SK-N-SH (cell line): ENCODE measurements around the gene RGS9.

Experiments used
- CHD2 ChIP-seq: fragments of 150-350 bp; IDR thresholded peaks from 2 replicates; pipeline ENCODE4 v1.6.1; 2018; ENCODE audit warnings: low read length; ENCODE audit not compliant: partially characterized antibody
- ELF1 ChIP-seq: IDR thresholded peaks from 2 replicates; pipeline ENCODE4 v1.4.0; 2012
- EZH2phosphoT487 ChIP-seq: fragments of 200-600 bp; sonication (generic); IDR thresholded peaks from 2 replicates; pipeline ENCODE4 v1.6.1; 2017; ENCODE audit warnings: low read depth, mixed run types, mild to moderate bottlenecking, antibody characterized with exemption, moderate library complexity, borderline replicate concordance
- FOSL2 ChIP-seq: IDR thresholded peaks from 2 replicates; pipeline ENCODE4 v1.4.0; 2012; ENCODE audit warnings: low read depth, mild to moderate bottlenecking, moderate library complexity, borderline replicate concordance
- GABPA ChIP-seq: IDR thresholded peaks from 2 replicates; pipeline ENCODE4 v1.4.0; 2012; ENCODE audit warnings: low read depth, mild to moderate bottlenecking
- MEF2A ChIP-seq: IDR thresholded peaks from 2 replicates; pipeline ENCODE4 v1.4.0; 2012; ENCODE audit warnings: low read depth, borderline replicate concordance
- NFIC ChIP-seq: IDR thresholded peaks from 2 replicates; pipeline ENCODE4 v1.4.0; 2012; ENCODE audit warnings: borderline replicate concordance
- NRF1 ChIP-seq: IDR thresholded peaks from 2 replicates; pipeline ENCODE4 v1.6.1; 2012; ENCODE audit warnings: low read depth, mild to moderate bottlenecking, low read length
- TAF1 ChIP-seq: IDR thresholded peaks from 2 replicates; pipeline ENCODE4 v1.6.1; 2012; ENCODE audit warnings: low read depth, mild to moderate bottlenecking, low read length, moderate library complexity, borderline replicate concordance
- TCF12 ChIP-seq: IDR thresholded peaks from 2 replicates; pipeline ENCODE4 v1.4.0; 2012
- TEAD4 ChIP-seq: IDR thresholded peaks from 2 replicates; pipeline ENCODE4 v1.4.0; 2012; ENCODE audit warnings: mild to moderate bottlenecking, borderline replicate concordance; ENCODE audit not compliant: insufficient read depth
- YY1 ChIP-seq: IDR thresholded peaks from 2 replicates; pipeline ENCODE4 v1.4.0; 2012; ENCODE audit warnings: low read depth, mild to moderate bottlenecking
- TF ChIP-seq, protein P1 (sequence below): fragments of 200-600 bp; sonication (generic); IDR thresholded peaks from 2 replicates; pipeline ENCODE4 v1.6.1; 2017; ENCODE audit warnings: antibody characterized with exemption, mild to moderate bottlenecking, moderate library complexity
- TF ChIP-seq, protein P2 (sequence below): IDR thresholded peaks from 2 replicates; pipeline ENCODE4 v1.6.1; 2012; ENCODE audit warnings: mild to moderate bottlenecking, low read depth, low read length, moderate library complexity

DNA sequence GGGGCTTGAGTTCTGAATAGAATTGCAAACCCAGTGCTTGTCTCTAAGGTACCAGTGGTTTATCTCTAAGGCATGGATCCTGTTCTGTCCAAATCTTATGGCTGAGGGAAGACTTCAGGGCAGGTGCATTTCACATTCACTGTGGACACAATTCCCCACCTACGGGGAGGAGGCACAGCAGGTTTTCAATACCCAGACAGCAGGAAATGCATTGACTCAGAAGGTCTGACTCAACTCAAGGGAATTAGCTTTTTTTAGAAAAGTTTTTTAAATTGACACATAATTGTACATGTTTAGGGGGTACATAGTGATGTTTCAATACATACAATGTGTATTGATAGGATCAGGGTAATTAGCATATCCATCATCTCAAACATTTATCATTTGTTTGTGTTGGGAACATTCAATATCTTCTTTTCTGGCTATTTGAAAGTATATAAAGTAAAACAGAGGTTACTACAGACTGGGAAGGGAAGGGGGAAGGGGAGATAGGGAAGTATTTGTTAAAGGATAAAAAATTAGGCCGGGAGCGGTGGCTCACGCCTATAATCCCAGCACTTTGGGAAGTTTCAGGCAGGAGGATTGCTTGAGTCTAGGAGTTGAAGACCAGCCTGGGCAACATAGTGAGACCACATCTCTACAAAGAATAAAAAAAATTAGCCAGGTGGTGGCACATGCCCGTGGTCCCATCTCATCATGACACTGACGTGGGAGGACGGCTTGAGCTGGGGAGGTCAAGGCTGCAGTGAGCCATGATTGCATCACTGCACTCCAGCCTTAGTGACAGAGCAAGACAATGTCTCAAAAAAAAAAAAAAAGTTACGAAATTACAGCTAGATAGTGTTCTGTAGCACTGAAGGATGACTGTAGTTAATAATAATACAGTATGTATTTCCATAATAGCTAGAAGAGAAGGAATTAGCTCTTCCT lies 54.9 kb downstream of the RGS9 start:
- TF ChIP-seq, protein P1, sequence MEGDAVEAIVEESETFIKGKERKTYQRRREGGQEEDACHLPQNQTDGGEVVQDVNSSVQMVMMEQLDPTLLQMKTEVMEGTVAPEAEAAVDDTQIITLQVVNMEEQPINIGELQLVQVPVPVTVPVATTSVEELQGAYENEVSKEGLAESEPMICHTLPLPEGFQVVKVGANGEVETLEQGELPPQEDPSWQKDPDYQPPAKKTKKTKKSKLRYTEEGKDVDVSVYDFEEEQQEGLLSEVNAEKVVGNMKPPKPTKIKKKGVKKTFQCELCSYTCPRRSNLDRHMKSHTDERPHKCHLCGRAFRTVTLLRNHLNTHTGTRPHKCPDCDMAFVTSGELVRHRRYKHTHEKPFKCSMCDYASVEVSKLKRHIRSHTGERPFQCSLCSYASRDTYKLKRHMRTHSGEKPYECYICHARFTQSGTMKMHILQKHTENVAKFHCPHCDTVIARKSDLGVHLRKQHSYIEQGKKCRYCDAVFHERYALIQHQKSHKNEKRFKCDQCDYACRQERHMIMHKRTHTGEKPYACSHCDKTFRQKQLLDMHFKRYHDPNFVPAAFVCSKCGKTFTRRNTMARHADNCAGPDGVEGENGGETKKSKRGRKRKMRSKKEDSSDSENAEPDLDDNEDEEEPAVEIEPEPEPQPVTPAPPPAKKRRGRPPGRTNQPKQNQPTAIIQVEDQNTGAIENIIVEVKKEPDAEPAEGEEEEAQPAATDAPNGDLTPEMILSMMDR = no peak
- TF ChIP-seq EZH2phosphoT487 (no peak), CHD2 (no peak), YY1 (no peak), TAF1 (no peak), NRF1 (no peak), ELF1 (no peak), GABPA (no peak), TEAD4 (no peak; the same call in 1 of the 2 replicates), FOSL2 (peak; percentile 97), NFIC (peak; percentile 46), MEF2A (peak; percentile 89; the same call in 1 of the 2 replicates), TCF12 (peak; percentile 84)
- TF ChIP-seq, protein P2, sequence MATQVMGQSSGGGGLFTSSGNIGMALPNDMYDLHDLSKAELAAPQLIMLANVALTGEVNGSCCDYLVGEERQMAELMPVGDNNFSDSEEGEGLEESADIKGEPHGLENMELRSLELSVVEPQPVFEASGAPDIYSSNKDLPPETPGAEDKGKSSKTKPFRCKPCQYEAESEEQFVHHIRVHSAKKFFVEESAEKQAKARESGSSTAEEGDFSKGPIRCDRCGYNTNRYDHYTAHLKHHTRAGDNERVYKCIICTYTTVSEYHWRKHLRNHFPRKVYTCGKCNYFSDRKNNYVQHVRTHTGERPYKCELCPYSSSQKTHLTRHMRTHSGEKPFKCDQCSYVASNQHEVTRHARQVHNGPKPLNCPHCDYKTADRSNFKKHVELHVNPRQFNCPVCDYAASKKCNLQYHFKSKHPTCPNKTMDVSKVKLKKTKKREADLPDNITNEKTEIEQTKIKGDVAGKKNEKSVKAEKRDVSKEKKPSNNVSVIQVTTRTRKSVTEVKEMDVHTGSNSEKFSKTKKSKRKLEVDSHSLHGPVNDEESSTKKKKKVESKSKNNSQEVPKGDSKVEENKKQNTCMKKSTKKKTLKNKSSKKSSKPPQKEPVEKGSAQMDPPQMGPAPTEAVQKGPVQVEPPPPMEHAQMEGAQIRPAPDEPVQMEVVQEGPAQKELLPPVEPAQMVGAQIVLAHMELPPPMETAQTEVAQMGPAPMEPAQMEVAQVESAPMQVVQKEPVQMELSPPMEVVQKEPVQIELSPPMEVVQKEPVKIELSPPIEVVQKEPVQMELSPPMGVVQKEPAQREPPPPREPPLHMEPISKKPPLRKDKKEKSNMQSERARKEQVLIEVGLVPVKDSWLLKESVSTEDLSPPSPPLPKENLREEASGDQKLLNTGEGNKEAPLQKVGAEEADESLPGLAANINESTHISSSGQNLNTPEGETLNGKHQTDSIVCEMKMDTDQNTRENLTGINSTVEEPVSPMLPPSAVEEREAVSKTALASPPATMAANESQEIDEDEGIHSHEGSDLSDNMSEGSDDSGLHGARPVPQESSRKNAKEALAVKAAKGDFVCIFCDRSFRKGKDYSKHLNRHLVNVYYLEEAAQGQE = no peak
